Peyer's patch (tissue), 4 donors: Measurements from ENCODE around the gene NPAS2.

Source experiments
- CTCF ChIP-seq, 6 experiments: fragments of 450-650 bp in 4 of 6; fragments of 200-600 bp in 2 of 6; sonication (generic) in 1 of 6; IDR thresholded peaks; one replicate each; pipeline ENCODE4 v1.5.1; 2017 to 2019; ENCODE audit warnings: antibody characterized with exemption in 6 of 6, mild to moderate bottlenecking in 3 of 6, moderate library complexity in 1 of 6
- POLR2A ChIP-seq, 2 donors: fragments of 450-650 bp; IDR thresholded peaks; one replicate each; pipeline ENCODE4 v1.5.1; 2017; ENCODE audit warnings: antibody characterized with exemption in 2 of 2, mild to moderate bottlenecking in 2 of 2, moderate library complexity in 2 of 2

GRCh38 chr2:100936972-100937542 lies 117.1 kb downstream of the NPAS2 start:
- TF ChIP-seq CTCF (IDR thresholded peaks at IDR 0.05), result no peak
- TF ChIP-seq POLR2A (IDR thresholded peaks at IDR 0.05), result no peak
